GM19328 (cell line): Measurements from ENCODE around the gene RRP8.

Source experiments
- ATAC-seq: cut with Tn5 transposase; IDR thresholded peaks from one replicate; pipeline ENCODE4 v1.9.1; 2021; ENCODE audit warnings: mild to moderate bottlenecking, moderate library complexity; ENCODE audit not compliant: unreplicated experiment

The RRP8 gene

DNA sequence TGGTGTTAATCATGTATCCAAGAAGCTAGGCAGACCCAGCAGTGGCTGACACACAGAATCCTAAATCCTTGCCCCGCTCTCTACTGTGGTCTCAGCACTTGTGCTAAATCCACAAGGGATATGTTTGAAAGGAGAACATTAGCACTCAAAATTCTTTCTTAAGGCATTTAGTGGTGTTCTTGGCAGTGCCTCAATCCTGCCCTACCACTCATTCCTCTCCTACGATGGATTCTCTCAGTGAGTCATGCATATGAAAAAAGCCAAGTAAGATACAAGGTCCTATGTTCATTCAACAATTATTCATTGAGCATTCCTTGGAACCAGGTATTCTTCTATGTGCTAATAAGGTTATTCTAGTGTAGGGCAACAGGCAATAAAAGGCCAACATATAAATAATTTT is 31.2 kb downstream of the RRP8 start:
- ATAC-seq, result no peak

DNA sequence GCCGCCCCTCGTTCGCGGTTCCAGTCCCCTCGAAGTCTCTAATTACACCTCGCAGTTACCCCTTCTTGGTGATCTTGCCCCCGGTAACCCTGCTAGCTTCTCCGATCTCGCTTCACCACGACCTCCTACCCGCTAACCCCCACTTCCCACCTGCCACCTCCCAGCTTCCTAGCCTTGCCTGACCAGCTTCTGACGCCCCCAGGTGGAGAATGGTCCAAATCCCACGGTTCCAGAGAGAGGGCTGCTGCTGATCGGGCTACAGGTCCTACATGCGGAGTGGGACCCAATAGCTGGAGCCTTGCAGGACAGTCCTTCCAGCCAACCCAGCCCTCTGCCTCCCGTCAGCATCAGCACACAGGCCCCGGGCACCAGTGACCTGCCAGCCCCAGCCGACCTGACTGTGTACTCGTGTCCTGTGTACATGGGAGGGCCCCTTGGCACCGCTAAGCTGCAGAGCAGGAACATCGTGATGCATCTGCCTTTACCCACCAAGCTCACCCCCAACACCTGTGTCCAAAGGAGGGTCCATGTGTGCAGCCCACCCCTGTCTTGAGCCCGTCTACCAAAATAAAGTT is 31.9 kb downstream of the RRP8 start:
- no peak for ATAC-seq

DNA sequence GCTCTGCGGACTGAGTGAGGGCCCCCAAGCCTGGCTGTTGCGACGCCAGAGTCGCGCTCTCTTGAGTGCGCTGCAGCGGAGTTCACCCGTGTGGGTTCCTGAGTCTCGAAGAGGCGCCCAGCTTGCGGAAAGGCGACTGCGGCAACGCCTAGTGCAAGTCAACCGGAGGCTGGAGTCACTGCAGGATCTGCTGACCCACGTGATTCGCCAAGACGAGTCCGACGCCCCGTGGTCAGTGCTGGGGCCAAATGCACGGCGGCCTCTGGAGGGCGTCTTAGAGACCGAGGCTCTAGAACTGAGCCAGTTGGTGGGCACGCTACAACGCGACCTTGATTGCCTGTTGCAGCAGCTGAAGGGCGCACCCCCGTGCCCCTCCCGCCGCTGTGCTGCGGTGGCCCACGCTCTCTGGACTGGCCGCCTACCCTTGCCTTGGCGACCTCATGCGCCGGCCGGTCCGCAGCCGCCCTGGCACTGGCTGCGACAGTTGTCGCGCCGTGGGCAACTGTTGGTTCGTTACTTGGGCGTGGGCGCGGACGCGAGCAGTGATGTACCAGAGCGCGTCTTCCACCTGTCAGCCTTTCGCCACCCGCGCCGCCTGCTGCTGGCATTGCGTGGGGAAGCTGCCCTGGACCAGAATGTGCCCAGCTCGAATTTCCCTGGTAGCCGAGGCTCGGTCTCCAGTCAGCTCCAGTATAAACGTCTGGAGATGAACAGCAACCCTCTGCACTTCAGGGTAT is 32.6 kb downstream of the RRP8 start:
- ATAC-seq, result no peak

DNA sequence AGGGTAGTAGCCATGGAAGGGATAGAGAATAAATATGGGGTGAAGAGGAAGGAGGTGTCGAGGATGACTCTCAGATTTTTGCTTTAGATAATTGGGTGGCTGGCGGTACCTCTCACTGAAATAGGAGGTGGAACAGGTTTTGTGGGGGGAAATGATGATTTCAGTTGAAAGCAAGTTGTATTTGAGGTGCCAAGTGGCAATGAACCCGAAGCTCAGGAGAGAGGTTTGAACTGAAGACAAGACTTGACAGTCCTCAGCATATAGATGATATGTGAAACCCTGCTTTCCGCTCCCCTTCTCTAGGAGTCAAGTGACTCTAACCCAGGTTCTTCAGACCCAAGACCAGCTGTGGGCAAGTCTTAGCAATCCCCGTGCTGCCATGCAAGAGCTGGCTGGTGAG is 33.7 kb downstream of the RRP8 start:
- ATAC-seq, result no peak

DNA sequence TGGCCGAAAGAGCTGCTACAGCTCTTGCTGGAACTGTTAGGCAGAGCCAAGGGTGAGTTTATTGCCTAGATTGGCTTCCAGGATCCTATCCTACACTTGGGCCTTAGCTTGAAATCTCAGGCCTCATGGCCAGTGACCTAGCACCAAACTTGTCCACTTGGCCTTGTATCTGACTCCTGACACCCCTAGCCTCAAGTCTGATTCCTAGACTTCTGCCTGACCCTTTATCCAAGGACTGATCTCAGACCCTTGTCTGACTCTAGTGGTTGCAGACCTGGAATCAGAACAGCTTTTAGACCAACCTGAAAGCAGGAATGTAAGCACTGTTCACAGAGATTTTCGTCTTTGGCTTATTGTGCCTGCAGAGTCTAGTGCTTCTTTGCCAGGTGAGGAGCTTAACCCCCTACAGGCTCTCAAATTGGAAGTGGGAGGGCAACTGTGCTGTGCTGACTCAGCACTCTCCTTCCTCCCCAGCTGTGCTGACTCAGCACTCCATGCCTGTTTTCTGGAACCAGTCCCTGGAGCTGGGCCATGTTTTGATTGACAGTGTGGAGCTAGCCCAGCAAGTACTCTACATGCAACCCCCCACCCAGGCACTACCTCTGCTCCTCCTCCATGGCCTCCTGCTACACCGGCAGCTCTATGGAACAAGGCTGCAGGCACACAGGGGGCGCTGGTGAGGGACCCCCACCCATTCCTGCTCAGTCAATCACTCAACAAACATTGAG is 35.1 kb downstream of the RRP8 start:
- no peak for ATAC-seq

DNA sequence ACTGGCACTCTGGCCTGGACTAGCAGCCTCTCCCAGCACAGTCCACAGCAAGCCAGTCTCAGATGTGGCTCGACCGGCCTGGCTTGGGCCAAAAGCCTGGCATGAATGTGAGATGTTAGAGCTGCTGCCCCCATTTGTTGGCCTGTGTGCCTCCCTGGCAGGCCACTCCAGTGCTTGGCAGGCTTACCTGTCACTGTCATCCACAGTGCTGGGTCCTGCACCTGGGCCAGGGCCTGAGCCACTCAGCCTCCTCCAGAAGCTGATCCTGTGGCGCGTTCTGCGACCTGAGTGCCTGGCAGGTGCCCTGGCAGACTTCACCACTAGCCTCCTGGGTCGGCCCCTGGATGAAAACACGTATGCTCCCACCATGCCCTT is 36.1 kb downstream of the RRP8 start:
- no peak for ATAC-seq

DNA sequence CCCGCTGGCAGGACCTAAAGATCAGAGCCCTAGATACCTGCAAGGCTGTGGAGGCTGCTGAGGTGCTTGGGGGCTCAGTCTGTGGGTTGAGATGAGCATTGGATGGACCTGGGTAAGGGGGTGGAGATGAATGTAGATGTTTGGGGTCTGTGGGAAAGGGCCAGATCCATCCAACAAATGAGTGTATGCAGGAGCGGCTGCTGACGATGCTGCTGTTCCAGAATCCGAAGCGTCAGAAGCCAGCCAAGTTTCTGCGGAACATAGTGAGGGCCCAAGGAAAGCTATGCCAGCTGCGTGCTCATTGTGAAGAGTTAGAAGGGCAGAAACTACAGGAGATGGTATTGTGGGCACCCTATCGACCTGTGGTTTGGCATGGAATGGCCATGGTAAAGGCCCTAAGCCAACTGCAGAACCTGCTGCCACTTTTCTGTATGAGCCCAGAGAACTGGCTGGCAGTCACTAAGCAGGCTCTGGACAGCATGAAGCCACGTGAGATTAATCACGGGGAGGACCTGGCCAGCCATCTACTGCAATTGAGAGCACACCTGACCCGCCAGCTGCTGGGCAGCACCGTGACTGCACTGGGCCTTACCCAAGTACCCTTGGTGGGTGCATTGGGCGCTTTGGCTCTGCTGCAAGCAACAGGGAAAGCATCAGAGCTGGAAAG is 36.6 kb downstream of the RRP8 start:
- no peak for ATAC-seq

DNA sequence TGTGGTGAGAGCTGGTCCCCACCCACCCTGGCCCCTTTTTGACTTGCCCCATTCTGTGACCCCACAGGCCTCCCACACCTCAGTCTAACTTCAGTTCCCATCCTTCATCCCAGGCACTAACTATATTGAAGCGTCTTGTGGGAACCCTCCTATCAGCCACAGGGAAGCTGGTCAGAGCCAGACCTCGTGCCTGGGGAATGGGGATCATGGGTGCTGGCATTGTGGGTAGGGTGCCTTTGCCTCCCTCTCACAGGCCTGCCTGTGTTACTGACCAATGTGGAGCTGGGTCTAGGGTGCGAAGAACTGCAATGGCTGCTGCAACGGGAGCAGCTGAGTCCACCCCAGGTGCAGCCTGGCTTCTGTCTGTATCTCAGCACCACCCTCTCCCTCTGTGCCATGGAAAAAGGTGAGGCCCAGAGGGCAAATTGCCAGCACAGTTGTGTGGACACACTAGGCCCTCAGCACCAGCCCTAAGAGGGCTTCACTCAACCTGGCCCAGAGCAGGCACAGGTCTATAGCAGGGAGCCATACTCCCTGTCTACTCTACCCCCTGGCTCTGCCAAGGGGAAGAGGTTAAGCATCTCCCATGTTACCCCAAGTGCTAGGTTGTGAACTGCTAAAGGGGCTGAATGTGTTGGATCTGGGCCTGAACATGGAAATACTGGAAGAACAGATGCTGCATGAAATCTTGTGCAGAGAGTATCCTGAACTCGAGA is 37.3 kb downstream of the RRP8 start:
- no peak for ATAC-seq

DNA sequence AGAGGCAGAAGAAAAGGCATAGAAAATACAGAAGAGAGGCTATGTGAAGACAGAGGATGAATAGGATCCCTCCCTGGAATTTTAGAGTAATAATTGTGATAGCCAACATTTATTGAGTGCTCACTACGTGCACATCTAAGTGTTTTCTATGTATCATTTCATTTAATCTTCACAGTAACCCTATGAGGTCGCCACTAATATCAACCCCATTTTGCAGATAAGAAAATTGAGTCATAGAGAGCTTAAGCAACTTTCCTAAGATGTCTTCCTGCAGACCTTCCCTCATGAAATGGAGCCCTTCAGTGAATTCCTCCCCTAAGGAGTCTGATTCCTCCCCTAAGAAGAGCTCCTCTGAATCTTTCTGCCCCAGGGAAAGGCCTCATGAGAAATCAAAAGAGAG is 38.1 kb downstream of the RRP8 start:
- no peak for ATAC-seq

DNA sequence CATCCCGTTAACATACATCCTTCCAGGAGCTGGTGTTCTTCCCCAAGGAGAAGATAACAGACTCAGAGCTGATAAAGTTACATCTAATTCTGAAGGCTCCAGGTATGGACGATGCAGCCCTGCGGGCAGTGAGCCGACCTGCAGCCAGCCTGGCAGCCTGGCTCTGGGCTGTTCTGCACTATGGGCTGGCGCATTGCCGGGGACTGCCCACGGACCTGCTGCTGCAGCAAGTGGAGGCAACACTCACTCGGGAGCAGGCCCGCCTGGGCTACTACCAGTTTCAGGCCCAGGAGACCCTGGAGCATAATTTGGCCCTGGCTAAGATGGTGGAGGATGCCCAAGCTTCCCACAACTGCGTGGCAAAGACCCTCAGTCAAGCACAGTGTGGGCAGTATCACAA is 39.7 kb downstream of the RRP8 start:
- ATAC-seq, result no peak

DNA sequence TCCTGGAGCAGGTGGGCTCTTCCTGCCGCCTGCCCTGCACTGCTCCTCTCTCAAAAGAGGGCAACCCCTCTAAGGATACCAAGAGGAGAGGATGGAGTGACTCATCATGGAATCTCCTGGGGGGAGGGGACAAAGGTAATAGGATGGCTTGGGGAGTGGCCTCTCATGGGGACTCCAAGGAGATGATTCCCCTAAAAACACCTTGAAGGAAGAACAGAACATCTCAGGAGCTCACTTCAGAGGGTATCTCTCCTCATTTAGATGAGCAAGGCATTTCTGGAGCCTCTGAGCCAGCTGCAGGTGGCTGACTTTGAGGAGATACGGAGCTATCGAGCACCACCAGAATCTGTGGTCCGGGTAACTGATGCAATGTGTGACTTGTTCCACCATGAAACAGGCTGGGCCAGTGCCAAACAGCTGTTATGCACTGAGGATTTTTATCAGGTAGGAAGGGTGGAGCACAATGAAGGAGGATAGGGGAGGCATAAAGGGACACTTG is 40.2 kb downstream of the RRP8 start:
- no peak for ATAC-seq

DNA sequence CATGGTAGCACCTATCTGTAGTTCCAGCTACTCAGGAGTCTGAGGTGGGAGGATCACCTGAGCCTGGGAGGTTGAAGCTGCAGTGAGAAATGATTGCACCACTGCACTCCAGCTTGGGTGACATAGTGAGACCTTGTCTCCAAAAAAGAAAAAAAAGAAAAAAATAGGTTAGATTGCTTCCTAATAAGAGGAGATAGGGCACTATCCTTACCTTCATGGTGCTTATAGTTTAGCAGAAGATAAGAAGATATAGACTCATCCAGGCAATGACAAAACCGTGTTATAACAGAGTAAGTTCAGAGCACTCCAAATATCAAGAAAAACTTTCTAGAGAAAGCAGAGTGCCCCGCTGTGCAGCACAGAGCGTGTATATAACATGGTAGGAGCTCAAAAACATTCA is 42.1 kb downstream of the RRP8 start:
- no peak for ATAC-seq

DNA sequence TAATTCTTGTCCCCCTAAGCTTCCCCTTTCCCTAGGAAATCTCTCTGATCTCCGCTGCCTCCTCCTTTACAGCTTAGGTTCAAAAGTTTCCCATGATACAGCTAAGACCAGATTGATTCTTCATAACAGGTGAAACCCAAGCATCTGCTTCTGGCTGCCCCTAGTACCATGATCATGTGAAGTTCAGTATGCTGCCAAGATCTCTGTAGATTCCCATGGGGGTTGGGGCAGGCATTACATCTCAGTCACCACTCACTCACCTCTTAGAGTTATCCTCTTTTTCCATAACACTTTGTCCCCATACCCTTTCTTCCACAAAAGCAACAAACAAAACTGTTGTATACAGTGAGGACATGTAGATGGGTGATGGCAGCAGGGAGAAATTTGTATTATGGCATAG is 44.0 kb downstream of the RRP8 start:
- no peak for ATAC-seq

DNA sequence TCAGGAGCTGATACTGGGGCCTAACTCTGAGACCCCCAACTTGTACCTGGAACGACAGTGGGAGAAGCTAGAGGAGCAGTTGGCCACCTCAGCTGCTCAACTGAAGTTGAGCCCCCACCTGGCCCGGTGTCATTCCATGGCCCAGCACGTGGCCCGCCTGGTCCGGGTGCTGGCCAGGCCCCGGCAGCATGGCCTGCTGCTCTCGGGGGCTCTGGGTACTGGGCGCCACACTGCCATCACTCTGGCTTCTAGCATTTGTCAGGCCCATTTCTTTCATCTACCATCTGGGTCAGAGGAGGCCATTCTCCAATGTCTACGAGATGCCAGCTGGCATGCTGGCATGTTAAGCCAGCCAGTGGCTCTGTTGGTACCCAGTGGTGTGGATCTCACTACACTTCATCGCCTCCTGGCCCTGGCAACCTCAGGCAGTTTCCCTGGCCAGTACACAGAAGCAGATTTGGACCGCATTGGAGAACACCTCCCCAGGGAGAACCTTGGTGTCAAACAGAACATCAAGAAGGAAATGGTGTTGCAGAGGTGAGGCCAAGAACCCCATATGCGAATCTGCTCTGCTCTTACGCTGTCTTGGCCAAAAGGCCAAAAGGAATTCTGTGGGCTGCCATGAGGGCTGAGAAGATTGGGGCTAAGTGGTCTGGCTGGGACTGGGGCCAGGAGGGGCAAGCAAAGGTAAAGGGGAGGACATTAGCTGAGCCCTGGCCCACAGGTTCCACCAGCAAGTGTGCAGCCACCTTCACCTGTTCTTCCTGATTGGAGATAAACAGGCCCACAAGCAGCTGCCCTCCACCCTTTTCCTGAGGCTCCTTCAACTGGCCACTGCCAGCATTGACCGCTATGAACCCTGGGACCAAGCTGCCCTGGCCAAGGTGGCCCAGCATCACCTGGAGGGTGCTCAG is 45.4 kb downstream of the RRP8 start:
- no peak for ATAC-seq

DNA sequence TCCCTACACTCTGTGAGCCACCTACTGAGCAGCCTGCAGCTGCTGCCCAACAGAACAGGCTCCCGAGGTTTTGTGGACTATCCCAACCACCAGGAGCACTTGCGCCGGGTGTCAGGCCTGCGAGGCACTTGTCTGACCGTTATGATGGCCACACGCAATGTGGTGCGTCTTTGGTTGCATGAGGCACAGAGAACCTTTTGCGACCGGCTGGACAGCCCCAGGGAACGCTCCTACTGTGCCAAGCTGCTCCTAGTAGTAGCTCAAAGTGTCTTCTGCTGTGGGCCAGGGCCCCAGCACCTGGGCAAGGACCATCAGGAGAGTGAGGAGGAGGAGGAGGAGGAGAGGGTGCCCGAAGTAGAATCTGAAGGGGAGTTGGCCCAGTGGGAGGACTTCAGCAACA is 46.4 kb downstream of the RRP8 start:
- no peak for ATAC-seq

DNA sequence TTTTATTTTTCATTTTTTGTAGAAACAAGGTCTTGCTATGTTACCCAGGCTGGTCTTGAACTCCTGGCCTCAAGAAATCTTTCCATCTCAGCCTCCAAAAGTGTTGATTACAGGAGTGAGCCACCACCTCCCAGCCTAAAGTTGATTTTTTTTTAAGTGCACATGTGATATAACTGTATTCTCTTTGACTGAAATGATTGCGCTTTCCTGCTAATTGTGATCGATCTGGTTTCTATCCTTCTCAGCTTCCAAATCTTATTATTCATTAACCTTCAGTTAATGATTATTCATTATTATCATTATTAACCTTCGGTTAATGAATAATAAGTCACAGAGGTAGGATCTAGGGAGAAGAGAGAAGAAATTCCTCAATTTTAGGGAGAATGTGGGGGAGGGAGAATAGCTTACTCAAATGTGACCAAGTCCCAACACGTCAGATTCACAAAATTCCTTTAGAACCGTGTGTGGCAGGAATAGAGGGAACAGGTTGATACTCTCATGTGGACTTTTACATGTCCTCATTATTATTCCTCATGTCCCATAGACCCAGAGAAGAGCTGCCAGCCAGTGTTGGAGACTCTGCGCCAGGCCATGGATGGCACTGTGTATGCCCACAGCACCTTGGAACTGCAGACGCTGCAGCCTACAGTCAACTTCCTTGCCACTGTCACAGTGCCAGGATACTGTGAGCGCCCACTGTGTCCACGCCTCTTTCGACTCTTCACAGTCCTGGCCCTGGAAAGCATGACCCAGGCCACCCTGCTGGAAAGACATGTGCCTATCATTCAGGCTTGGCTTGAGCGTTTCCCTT is 47.1 kb downstream of the RRP8 start:
- ATAC-seq, result no peak

DNA sequence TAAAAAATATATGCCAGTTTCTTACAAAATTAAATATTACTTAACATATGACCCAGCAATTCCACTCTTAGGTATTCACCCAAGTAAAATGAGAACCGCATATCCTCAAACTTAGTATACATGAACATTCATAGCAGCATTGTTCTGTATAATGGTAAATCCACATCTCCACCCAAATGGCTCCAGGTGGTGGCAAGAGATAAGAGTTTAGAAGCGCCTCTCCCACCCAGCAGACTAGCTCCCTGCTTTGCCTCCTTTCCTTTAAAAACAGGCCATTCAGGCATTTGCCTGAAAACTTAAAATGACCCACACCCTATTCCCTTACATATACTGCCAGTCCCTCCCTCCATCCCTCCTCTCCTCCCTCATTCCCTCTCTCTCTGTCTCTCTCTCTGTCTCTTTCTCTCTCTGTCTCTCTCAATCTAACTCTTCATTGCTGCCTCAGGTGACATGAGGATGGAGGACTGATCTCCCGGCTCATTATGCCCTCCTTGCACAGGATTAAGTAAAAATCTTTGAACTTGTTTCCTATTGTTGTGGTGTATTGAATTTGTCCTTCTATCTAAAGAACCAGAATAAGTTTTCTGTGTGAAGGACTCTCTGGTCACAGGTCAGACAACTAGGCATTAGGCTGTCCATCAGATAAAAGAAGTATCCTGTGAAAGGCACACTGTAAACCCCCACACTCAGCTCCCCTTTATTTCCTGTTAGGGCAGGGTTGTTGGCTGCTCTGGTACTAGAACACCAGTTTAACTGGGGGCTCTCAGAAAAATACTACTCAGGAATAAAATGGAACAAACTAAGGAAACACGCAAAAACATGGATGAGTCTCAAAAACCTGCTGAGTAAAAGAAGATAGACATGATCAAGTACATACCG is 48.3 kb downstream of the RRP8 start:
- ATAC-seq, result no peak

DNA sequence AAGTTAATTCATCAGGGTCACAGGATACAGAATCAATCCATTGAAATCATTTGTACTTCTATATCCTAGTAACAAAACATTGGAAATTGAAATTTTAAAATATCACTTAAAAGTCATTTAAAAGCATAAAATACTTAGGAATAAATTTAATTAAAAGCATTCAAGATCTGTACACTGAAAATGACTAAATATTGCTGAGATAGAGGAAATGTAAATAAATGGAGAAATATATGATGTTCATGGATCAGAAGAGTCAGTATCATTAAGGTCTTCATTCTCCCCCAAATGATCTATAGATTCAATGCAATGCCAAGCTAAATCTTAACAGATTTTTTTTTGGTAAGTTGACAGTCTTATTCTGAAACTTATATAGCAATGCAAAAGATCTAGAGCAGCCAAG is 49.8 kb downstream of the RRP8 start:
- ATAC-seq, result no peak
